ENCODE measurements around the gene TMEM72.

Gene TMEM72

GRCh38 chr10:44966816-44967509 is 55.8 kb downstream of the TMEM72 start:
- DNase-seq (ENCODE audit: low read depth in 2 of 2), result no peak

GRCh38 chr10:44967616-44968015 is 56.5 kb downstream of the TMEM72 start:
- no peak for DNase-seq (ENCODE audit: low read depth in 2 of 2)

- no peak for DNase-seq (ENCODE audit: low read depth in 2 of 2)
Observed at GRCh38 chr10:44968091-44968490, 57.0 kb downstream of the TMEM72 start.

- no peak for DNase-seq (ENCODE audit: low read depth in 2 of 2)
Observed at GRCh38 chr10:44968500-44969400, 57.6 kb downstream of the TMEM72 start.

- no peak for DNase-seq (ENCODE audit: low read depth in 2 of 2)
Observed at GRCh38 chr10:44969854-44970253, 58.7 kb downstream of the TMEM72 start.

GRCh38 chr10:44970812-44971395 is 59.8 kb downstream of the TMEM72 start:
- no peak for DNase-seq (ENCODE audit: low read depth in 2 of 2)

- DNase-seq (ENCODE audit: low read depth in 2 of 2), result no peak
Observed at GRCh38 chr10:44971434-44971833, 60.3 kb downstream of the TMEM72 start.

GRCh38 chr10:44971935-44972757 is 61.0 kb downstream of the TMEM72 start:
- DNase-seq (ENCODE audit: low read depth in 2 of 2), result no peak

- DNase-seq (ENCODE audit: low read depth in 2 of 2), result no peak
Observed at GRCh38 chr10:44972874-44973306, 61.8 kb downstream of the TMEM72 start.

GRCh38 chr10:44973323-44974081 is 62.4 kb downstream of the TMEM72 start:
- no peak for DNase-seq (ENCODE audit: low read depth in 2 of 2)

GRCh38 chr10:44974082-44974627 is 63.0 kb downstream of the TMEM72 start:
- DNase-seq (ENCODE audit: low read depth in 2 of 2), result no peak

- peak in 1 of 2 experiments; percentile 18 for DNase-seq (ENCODE audit: low read depth in 2 of 2)
Observed at GRCh38 chr10:44974628-44975430, 63.7 kb downstream of the TMEM72 start.

GRCh38 chr10:44975431-44976331 is 64.5 kb downstream of the TMEM72 start:
- peak; percentile 25 to 39 for DNase-seq (ENCODE audit: low read depth in 2 of 2)

GRCh38 chr10:44976352-44977198 is 65.4 kb downstream of the TMEM72 start:
- no peak for DNase-seq (ENCODE audit: low read depth in 2 of 2)

- DNase-seq (ENCODE audit: low read depth in 2 of 2), result no peak
Observed at GRCh38 chr10:44977287-44978212, 66.4 kb downstream of the TMEM72 start.

- no peak for DNase-seq (ENCODE audit: low read depth in 2 of 2)
Observed at GRCh38 chr10:44978213-44978569, 67.1 kb downstream of the TMEM72 start.

Measured in fibroblast of skin of left quadriceps (primary cell).